ENCODE results near the gene DNAJC6. TPM values are rescaled to one million over a fixed set of nuclear protein-coding genes. Genes with fewer than 3 reads are reported as not detected.

Gene DNAJC6
- total RNA-seq (1 to 10 TPM in 5 of 6 donors, under 1 TPM in 1; 0.88 to 2.8 (median 1.9) TPM), polyA plus RNA-seq (1 to 10 TPM in 1 of 2 donors, under 1 TPM in 1; 0.46 to 4.3 TPM)

- WGBS, 2 donors: 1 to 2% methylated on average over 49 to 75 of the region's 75 CpGs
- FAIRE-seq (no peak), DNase-seq (peak; percentile 70 to 91 (median 79)), ATAC-seq (peak; percentile 97 to 99 (median 98))
- peak within 1 kb of the TSS; percentile 24 to 53 (median 38) for H3K4me3 ChIP-seq
- H3K27me3 ChIP-seq: no peaks in the 10 kb centered on the region
- no peak for TF ChIP-seq CTCF (IDR thresholded peaks at IDR 0.05)
- peak within 1 kb of the TSS in 1 of 4 donors; percentile 4 for H3K27ac ChIP-seq
- no peaks in the 10 kb centered on the region for H3K9me3 ChIP-seq
- intact Hi-C loops (cut with DNase I): no loop called here
- H3K36me3 ChIP-seq: no peaks in the 10 kb centered on the region
- H3K4me1 ChIP-seq: peaks cover 0 to 8% (median 0%) of the 10 kb centered on the region in 3 donors
Measured at GRCh38 chr1:65309304-65310077, at the start of gene DNAJC6. Gene DNAJC6 (plus strand): TSS chr1:65309543. CDS start chr1:65309746, 203 bp downstream.

- H3K4me1 ChIP-seq: peaks cover 0 to 9% (median 0%) of the 10 kb centered on the region in 3 donors
- DNase-seq (no peak), FAIRE-seq (no peak), ATAC-seq (no peak)
- H3K9me3 ChIP-seq: no peaks in the 10 kb centered on the region
- intact Hi-C loops (cut with DNase I): no loop called here
- no peaks in the 10 kb centered on the region for H3K27me3 ChIP-seq
- H3K27ac ChIP-seq: no peak overlapping the region
- TF ChIP-seq CTCF (IDR thresholded peaks at IDR 0.05): no peak
- H3K4me3 ChIP-seq: no peak overlapping the region
- H3K36me3 ChIP-seq: no peaks in the 10 kb centered on the region
- WGBS, 2 donors: 71 to 87% methylated on average over 3 of the region's 3 CpGs
Measured at GRCh38 chr1:65259816-65260215, 49.5 kb upstream of the DNAJC6 start.

- FAIRE-seq (no peak), ATAC-seq (peak in 1 of 4 donors; percentile 25), DNase-seq (no peak)
- Histone ChIP-seq H3K27ac (no peak overlapping the region), H3K27me3 (no peaks in the 10 kb centered on the region), H3K4me1 (peaks cover 0 to under 1% (median 0%) of the 10 kb centered on the region in 3 donors), H3K4me3 (no peak overlapping the region), H3K9me3 (no peaks in the 10 kb centered on the region), H3K36me3 (no peaks in the 10 kb centered on the region)
- no peak for TF ChIP-seq CTCF (IDR thresholded peaks at IDR 0.05)
- WGBS, 2 donors: 81 to 87% methylated on average over 4 of the region's 4 CpGs
- intact Hi-C loops (cut with DNase I): no loop called here
Measured at GRCh38 chr1:65260851-65261473, 48.4 kb upstream of the DNAJC6 start.

- intact Hi-C loops (cut with DNase I): no loop called here
- no peak for DNase-seq
- H3K27me3 ChIP-seq: no peaks in the 10 kb centered on the region
Measured at GRCh38 chr1:65263286-65263685, 46.1 kb upstream of the DNAJC6 start.

More at GRCh38 chr1:65263286-65263685, 46.1 kb upstream of the DNAJC6 start:
- ATAC-seq: no peak
- Histone ChIP-seq H3K4me3 (no peak overlapping the region), H3K27ac (no peak overlapping the region), H3K9me3 (no peaks in the 10 kb centered on the region), H3K36me3 (no peaks in the 10 kb centered on the region), H3K4me1 (no peaks in the 10 kb centered on the region)
- FAIRE-seq: no peak
- 88 to 89% methylated on average over 1 of the region's 1 CpG for WGBS, 2 donors
- TF ChIP-seq CTCF (IDR thresholded peaks at IDR 0.05): no peak

Measured in pancreas (tissue), 10 donors.